HG03354 (cell line): ENCODE data around the gene IP6K1.
"Not testable (repeated sequence)": the region's sequence is repeated elsewhere in the genome, so short reads cannot be mapped to it uniquely, and the experiment has no call there.

ENCODE experiments used
- ATAC-seq: cut with Tn5 transposase; IDR thresholded peaks from one replicate; pipeline ENCODE4 v1.9.1; 2021; ENCODE audit warnings: mild to moderate bottlenecking; ENCODE audit not compliant: unreplicated experiment, poor library complexity, severe bottlenecking

IP6K1 gene

DNA sequence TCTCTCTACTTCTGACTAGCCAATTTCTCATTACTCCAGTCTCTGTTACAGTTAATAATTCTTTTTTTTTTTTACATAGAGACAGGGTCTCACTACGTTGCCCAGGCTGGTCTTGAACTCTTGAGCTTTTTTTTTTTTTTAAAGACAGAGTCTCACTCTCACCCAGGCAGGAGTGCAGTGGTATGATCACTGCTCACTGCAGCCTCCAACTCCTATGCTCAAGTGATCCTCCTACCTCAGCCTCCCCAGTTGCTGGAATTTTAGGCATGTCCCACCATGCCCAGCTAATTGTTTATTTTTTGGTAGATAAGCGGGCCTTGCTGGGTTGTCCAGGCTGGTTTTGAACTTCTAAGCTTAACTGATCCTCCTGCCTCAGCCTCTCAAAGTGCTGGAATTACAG is 13.6 kb downstream of the IP6K1 start:
- ATAC-seq, result no peak

- no peak for ATAC-seq
These were observed 14.9 kb downstream of the IP6K1 start for GRCh38 chr3:49771340-49771938.

DNA sequence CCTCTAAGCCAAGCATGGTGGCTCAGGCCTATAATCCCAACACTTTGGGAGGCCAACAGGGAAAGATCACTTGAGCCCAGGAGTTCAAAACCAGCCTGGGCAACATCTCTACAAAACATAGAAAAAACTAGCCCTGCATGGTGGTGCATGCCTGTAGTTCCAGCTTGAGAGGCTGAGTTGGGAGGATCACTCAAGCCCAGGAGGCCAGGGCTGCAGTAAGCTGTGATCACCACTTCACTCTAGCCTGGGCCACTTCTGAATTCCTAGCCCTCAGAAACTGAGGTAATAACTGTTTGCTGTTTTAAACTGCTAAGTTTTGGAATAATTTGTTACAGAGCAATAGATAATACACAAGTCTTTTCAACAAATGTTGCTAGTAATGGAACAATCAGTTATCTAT is 16.4 kb downstream of the IP6K1 start:
- no peak for ATAC-seq

GRCh38 chr3:49769286-49769915 is 16.9 kb downstream of the IP6K1 start:
- ATAC-seq, result no peak

GRCh38 chr3:49763981-49764380 is 22.4 kb downstream of the IP6K1 start:
- no peak for ATAC-seq

- ATAC-seq, result no peak
These were observed 24.7 kb downstream of the IP6K1 start for GRCh38 chr3:49761661-49762060.

- ATAC-seq, result no peak
These were observed 27.1 kb downstream of the IP6K1 start for GRCh38 chr3:49759226-49759625.

DNA sequence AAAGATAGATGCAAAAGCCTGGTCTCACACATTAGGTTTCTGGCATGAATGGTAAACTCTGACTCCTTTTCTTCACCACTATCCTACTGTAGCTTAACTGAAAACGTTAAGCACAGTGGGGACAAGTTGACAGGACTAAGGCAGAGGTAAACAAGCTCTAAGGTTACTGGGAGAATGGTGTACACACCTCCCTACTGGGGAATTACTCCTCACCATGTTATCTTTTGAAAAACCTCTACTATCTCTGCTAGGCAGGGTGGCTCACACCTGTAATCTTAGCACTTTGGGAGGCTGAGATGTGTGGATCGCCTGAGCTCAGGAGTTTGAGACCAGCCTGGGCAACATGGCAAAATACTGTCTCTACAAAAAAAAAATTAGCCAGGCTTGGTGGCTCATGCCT is 29.1 kb downstream of the IP6K1 start:
- ATAC-seq, result no peak

GRCh38 chr3:49756036-49756435 is 30.3 kb downstream of the IP6K1 start:
- ATAC-seq, result no peak

GRCh38 chr3:49754536-49754935 is 31.8 kb downstream of the IP6K1 start:
- ATAC-seq, result no peak

- ATAC-seq, result no peak
These were observed 34.8 kb downstream of the IP6K1 start for GRCh38 chr3:49751501-49751900.

DNA sequence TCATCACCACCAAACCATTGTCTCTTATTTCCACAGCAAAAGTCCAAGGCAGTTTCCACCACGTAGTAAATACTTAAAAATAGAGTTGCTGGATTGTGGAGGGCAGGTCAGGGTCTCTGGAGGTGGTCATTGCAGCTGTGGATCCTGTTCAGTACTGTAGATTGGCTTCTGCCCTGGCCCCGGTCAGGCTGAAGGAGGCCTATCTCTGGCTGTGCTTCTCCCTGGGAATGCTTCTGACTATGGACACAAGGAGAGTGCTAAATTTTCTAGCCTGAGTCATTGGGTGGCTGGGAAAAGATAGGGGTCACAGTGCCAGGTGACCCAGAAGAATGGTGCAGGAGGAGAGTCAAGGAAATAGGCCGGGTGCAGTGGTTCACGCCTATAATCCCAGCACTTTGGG is 36.3 kb downstream of the IP6K1 start:
- ATAC-seq, result no peak

DNA sequence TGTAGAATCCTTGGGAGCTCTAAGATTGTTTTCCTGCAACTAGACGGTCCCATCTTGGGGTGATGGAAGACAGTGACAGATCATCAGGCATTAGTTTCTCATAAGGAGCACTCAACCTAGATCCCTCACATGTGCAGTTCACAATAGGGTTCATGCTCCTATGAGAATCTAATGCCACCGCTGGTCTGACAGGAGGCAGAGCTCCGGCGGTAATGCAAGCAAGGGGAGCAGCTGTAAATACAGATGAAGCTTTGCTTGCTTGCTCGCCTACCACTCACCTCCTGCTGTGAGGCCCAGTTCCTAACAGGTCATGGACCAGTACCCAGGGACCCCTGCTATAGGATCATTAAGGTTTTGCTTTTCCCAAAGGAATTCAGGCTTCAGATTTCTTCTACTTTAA is 37.5 kb downstream of the IP6K1 start:
- ATAC-seq, result not testable (repeated sequence)

- ATAC-seq, result no peak
These were observed 38.4 kb downstream of the IP6K1 start for GRCh38 chr3:49747792-49748480.

- ATAC-seq, result no peak
These were observed 40.4 kb downstream of the IP6K1 start for GRCh38 chr3:49745986-49746385.

GRCh38 chr3:49740427-49740826 is 45.9 kb downstream of the IP6K1 start:
- no peak for ATAC-seq

DNA sequence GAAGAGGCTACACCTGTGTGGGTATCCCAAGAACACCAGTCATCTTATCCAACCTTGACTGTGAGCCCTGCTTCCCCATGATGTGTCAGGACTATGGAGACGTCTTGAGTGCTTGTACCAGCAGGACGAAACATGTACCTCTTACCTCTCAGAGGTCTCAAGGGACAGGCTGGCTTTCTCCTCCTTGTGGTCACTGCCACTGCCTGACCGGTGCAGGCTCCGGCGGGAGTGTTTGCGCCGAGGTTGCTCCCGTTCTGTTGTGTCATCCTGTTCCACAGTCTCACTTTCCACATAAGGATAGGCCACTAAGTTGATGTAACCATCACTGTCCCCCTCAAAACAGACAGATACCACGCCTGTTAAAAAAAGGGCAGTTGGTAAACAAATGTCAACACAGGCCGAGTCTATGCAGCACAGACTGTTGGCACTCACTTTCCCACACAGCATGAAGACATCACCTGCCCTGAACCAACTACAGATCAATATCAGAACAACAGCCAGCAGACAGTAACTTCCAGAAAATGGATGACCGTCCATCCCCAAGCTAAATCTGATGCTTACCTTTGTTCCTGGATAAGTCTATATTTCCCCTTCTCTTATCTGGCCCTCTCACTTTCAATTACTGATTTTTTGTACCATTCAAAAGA is 48.2 kb downstream of the IP6K1 start:
- ATAC-seq, result no peak

DNA sequence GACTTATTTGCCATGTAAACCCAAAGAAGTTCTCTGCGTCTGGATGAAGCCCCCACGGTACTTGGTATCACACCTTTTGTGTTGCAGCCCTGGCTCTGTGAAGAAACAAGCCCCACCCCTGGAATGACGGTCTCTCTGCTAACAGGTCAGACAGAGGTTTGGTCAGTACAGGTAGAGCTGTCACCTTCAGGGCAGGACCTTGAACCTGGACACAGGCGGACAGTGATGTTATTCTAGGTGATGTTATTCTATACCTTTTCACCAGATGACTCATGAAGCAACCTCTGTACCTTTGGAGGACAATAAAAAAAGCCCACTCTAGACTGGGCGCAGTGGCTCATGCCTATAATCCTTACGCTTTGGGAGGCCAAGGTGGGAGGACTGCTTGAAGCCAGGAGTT is 51.6 kb downstream of the IP6K1 start:
- no peak for ATAC-seq

DNA sequence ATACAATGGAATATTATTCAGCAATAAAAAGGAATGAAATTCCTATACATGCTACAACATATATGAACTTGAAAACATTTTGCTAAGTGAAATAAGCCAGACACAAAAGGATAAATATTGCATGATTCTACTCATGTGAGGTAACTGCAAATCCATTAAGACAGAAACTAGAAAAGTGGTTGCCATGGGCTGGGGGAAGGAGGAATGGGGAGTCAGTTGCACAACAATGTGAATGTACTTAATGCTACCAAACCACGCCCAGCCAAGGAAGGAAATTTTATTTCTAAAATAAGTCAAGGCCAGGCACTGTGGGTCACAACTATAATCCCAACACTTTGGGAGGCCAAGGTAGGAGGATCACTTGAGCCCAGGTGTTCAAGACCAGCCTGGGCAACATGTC is 52.8 kb downstream of the IP6K1 start:
- no peak for ATAC-seq

DNA sequence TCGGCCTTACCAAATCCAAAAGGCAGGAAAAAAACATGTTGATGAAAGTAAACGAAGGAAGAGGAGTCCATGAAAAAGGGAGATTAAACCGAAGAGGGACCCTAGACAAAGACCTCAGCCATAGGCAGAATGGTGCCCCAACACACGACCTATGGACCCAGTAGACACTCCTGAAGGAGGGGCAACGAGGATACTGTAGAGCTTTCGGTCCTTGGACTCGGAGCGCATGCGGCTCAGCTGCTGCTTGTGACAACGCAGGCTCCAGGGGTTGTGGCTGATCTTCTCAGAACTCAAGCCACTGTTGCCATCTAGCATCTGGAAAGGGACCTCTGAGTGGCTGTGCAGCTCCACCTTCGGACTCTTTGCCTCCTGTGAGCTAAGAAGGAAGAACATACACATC is 53.7 kb downstream of the IP6K1 start:
- ATAC-seq, result no peak
